ENCODE results near the gene GNAO1. TPM values are rescaled to one million over a fixed set of nuclear protein-coding genes. Genes with fewer than 3 reads are reported as not detected.

GNAO1 gene
- total and polyA plus RNA-seq, 2 of the 13 experiments (the other 11 are each of a cell fraction or from before 2014, with no cell fraction given): not detected

- Histone ChIP-seq H3K9ac (ENCODE audit: insufficient read depth, low read depth, low read length) (no peak overlapping the region), H3K4me3 (replicated peaks in 1 of 3; ENCODE audit: insufficient read depth in 1 of 3, low read depth in 2 of 3, low read length in 3 of 3) (no peak overlapping the region), H3K27me3 (ENCODE audit: control insufficient read depth in 1 of 2, insufficient read depth in 2 of 2, low read length in 2 of 2) (peaks cover 6 to 47% of the 10 kb centered on the region in 2 experiments; a peak in 4 of 5 replicates), H2AFZ (ENCODE audit: low read length) (no peak overlapping the region), H3K4me1 (ENCODE audit: insufficient read depth, low read length) (peaks cover 22% of the 10 kb centered on the region), H4K20me1 (ENCODE audit: insufficient read depth, low read length) (no peaks in the 10 kb centered on the region), H3K79me2 (ENCODE audit: insufficient read depth, low read length) (no peaks in the 10 kb centered on the region), H3K4me2 (ENCODE audit: low read depth, low read length) (no peak overlapping the region), H3K9me3 (ENCODE audit: low read length) (no peaks in the 10 kb centered on the region), H3K27ac (ENCODE audit: extremely low read length, insufficient read depth, low read length) (no peak overlapping the region), H3K36me3 (replicated peaks in 1 of 2; ENCODE audit: control insufficient read depth in 1 of 2, insufficient read depth in 2 of 2, low read length in 2 of 2) (no peaks in the 10 kb centered on the region)
- FAIRE-seq (no peak), ATAC-seq (no peak), DNase-seq (ENCODE audit: low spot score) (no peak)
- CTCF ChIA-PET (ENCODE audit: low intra/inter-chr PET ratio, low total read pairs): no interaction called here
- in situ Hi-C loops (cut with HindIII; ENCODE audit: extremely low pct_ligation_motif_present, low pct_unique_long_range_greater_than_20kb): no loop called here
- intact Hi-C loops (cut with micrococcal nuclease; ENCODE audit: unreplicated experiment): no loop called here
- no TSS peak for BruUV-seq (replicated peaks)
- no peak for TF ChIP-seq ZNF672 (CRISPR knock-in tag; IDR thresholded peaks at IDR 0.05)
- no peak for TF ChIP-seq BCL3 (CRISPR knock-in tag; IDR thresholded peaks at IDR 0.05)
- no peak for TF ChIP-seq ZNF232 (CRISPR knock-in tag; IDR thresholded peaks at IDR 0.05; ENCODE audit: borderline replicate concordance)
- TF ChIP-seq STAT5B (CRISPR knock-in tag; IDR thresholded peaks at IDR 0.05): no peak
- TF ChIP-seq ZBTB33 (CRISPR knock-in tag; IDR thresholded peaks at IDR 0.05): no peak
- no peak for TF ChIP-seq HNF4G (IDR thresholded peaks at IDR 0.05; ENCODE audit: borderline replicate concordance, low read depth, low read length)
- no peak for TF ChIP-seq HNF4G (CRISPR knock-in tag; IDR thresholded peaks at IDR 0.05; ENCODE audit: borderline replicate concordance, low read depth)
- TF ChIP-seq CREM (IDR thresholded peaks at IDR 0.05): no peak
- TF ChIP-seq CREM (CRISPR knock-in tag; IDR thresholded peaks at IDR 0.05): no peak
- no peak for TF ChIP-seq MXI1 (IDR thresholded peaks at IDR 0.05; ENCODE audit: borderline replicate concordance, low read depth, low read length)
- no peak for TF ChIP-seq ZNF350 (CRISPR knock-in tag; IDR thresholded peaks at IDR 0.05; ENCODE audit: borderline replicate concordance, low read depth)
- no peak for TF ChIP-seq YY1 (IDR thresholded peaks at IDR 0.05; ENCODE audit: insufficient read depth, insufficient replicate concordance, low read depth, low read length)
- TF ChIP-seq ZNF460 (CRISPR knock-in tag; IDR thresholded peaks at IDR 0.05; ENCODE audit: borderline replicate concordance): no peak
- TF ChIP-seq KAT2B (IDR thresholded peaks at IDR 0.05; ENCODE audit: borderline replicate concordance, low read depth, low read length): no peak
- TF ChIP-seq ZHX2 (IDR thresholded peaks at IDR 0.05; ENCODE audit: low read depth): no peak
- no peak for TF ChIP-seq ZHX2 (CRISPR knock-in tag; IDR thresholded peaks at IDR 0.05; ENCODE audit: borderline replicate concordance)
- POLR2A ChIA-PET: no interaction called here
- WGBS (ENCODE audit: low lambda C conversion rate): 42% methylated on average over 11 of the region's 11 CpGs
Measured at GRCh38 chr16:56347670-56348069, 156.4 kb downstream of the GNAO1 start.

Data from HepG2 (cell line).